A549 (cell line): Measurements from ENCODE around the gene REC8. TPM values are rescaled to one million over a fixed set of nuclear protein-coding genes. Genes with fewer than 3 reads are reported as not detected.

Source experiments
- ATAC-seq, 2 experiments: fragments of 200-7000 bp in 1 of 2; fragments of >200 bp in 1 of 2; cut with Nextera tagmentation in 1 of 2; cut with Tn5 transposase in 1 of 2; 3 replicates each; pipeline versions ENCODE4 v1.8.0 to v1.9.1; 2018 to 2020; ENCODE audit warnings: mild to moderate bottlenecking in 1 of 2, moderate library complexity in 1 of 2
- CTCF ChIA-PET: fragments of 300-600 bp; sonication (Branson Sonifier 250); formaldehyde crosslinking; extraction: SDS; loops from one replicate; lab custom pipeline; 2021; ENCODE audit warnings: antibody characterized with exemption, inconsistent platforms; lab: Yijun Ruan, JAX
- POLR2A ChIA-PET: fragments of 350-600 bp; formaldehyde crosslinking; extraction: SDS; loops from one replicate; lab custom pipeline; 2021; ENCODE audit warnings: antibody characterized with exemption, inconsistent platforms; lab: Yijun Ruan, JAX
- DNase-seq, 2 experiments: peaks; one replicate each; pipeline versions ENCODE4 v3.0.0 to v3.0.0-alpha.2; 2011 to 2016; ENCODE audit warnings: low read depth in 1 of 2, low spot score in 1 of 2
- FAIRE-seq: peaks from 2 replicates; lab custom pipeline; 2011; peaks lifted over from hg19 to GRCh38; lab: Jason Lieb, UNC
- H3K27ac ChIP-seq, 2 experiments: fragments of >200 bp; sonication (Bioruptor Twin); formaldehyde crosslinking; 3 replicates each; pipeline ENCODE4 v1.5.1; 2016 to 2017
- H3K4me1 ChIP-seq: fragments of >200 bp; sonication (Bioruptor Twin); formaldehyde crosslinking; 3 replicates; pipeline ENCODE4 v1.6.1; 2016
- H3K4me2 ChIP-seq: fragments of >200 bp; sonication (Bioruptor Twin); formaldehyde crosslinking; 3 replicates; pipeline ENCODE4 v1.6.1; 2016
- H3K4me3 ChIP-seq: fragments of >200 bp; sonication (Bioruptor Twin); formaldehyde crosslinking; 3 replicates; pipeline ENCODE4 v1.5.1; 2016
- H3K9me3 ChIP-seq: fragments of >200 bp; sonication (Bioruptor Twin); formaldehyde crosslinking; 3 replicates; pipeline ENCODE4 v1.6.1; 2016
- CBX8 ChIP-seq: fragments of 200-600 bp; sonication (generic); IDR thresholded peaks from 2 replicates; pipeline ENCODE4 v1.6.1; 2016
- CHD4 ChIP-seq: fragments of 200-600 bp; sonication (generic); IDR thresholded peaks from 2 replicates; pipeline ENCODE4 v1.6.1; 2016; ENCODE audit warnings: antibody characterized with exemption, mild to moderate bottlenecking, borderline replicate concordance
- EP300 ChIP-seq, 2 experiments: fragments of >200 bp; sonication (Bioruptor Twin); formaldehyde crosslinking; IDR thresholded peaks; 2 replicates in 1 of 2; 3 replicates in 1 of 2; pipeline ENCODE4 v1.6.1; 2016 to 2017
- ESRRA ChIP-seq: fragments of 150-350 bp; IDR thresholded peaks from 2 replicates; pipeline ENCODE4 v1.6.1; 2014; ENCODE audit warnings: mild to moderate bottlenecking, low read length, borderline replicate concordance
- FOSB ChIP-seq: fragments of 250-450 bp; sonication (Bioruptor Pico); IDR thresholded peaks from 2 replicates; pipeline ENCODE4 v1.5.0; 2020; ENCODE audit warnings: mild to moderate bottlenecking, moderate library complexity
- FOXS1 ChIP-seq: fragments of 250-450 bp; sonication (Bioruptor Pico); IDR thresholded peaks from 2 replicates; pipeline ENCODE4 v1.5.0; 2020; ENCODE audit warnings: mild to moderate bottlenecking, moderate library complexity
- HOXA7 ChIP-seq: fragments of 250-450 bp; sonication (Bioruptor Pico); IDR thresholded peaks from 2 replicates; pipeline ENCODE4 v1.5.0; 2020; ENCODE audit warnings: mild to moderate bottlenecking, moderate library complexity
- HOXB5 ChIP-seq: fragments of 250-450 bp; sonication (Bioruptor Pico); IDR thresholded peaks from 2 replicates; pipeline ENCODE4 v1.5.0; 2020; ENCODE audit warnings: mild to moderate bottlenecking, moderate library complexity
- JUN ChIP-seq, 2 experiments: fragments of >200 bp; sonication (Bioruptor Twin); formaldehyde crosslinking; IDR thresholded peaks; 2 replicates in 1 of 2; 3 replicates in 1 of 2; pipeline ENCODE4 v1.6.1; 2016 to 2017
- MAZ ChIP-seq: fragments of 150-350 bp; IDR thresholded peaks from 2 replicates; pipeline ENCODE4 v1.6.1; 2014; ENCODE audit warnings: antibody characterized with exemption, low read depth, low read length, borderline replicate concordance
- NR3C1 ChIP-seq: fragments of >200 bp; sonication (Bioruptor Twin); formaldehyde crosslinking; IDR thresholded peaks from 3 replicates; pipeline ENCODE4 v1.6.1; 2017
- POLR2AphosphoS2 ChIP-seq: conservative IDR thresholded peaks from 2 replicates; pipeline ENCODE4 v1.6.1; 2012; ENCODE audit warnings: low read length, improper control_type of control experiment, inconsistent platforms
- RARB ChIP-seq: fragments of 250-450 bp; sonication (Bioruptor Pico); IDR thresholded peaks from 2 replicates; pipeline ENCODE4 v1.8.0; 2021; ENCODE audit warnings: mild to moderate bottlenecking, moderate library complexity
- RCOR1 ChIP-seq: fragments of 150-350 bp; IDR thresholded peaks from 2 replicates; pipeline ENCODE4 v1.6.1; 2014; ENCODE audit warnings: antibody characterized with exemption, low read length, low read depth
- RFX5 ChIP-seq: fragments of 450-650 bp; IDR thresholded peaks from 2 replicates; pipeline ENCODE4 v1.7.1; 2014; ENCODE audit warnings: antibody characterized with exemption, mild to moderate bottlenecking, moderate library complexity
- SMC3 ChIP-seq: fragments of >200 bp; sonication (Bioruptor Twin); formaldehyde crosslinking; IDR thresholded peaks from 3 replicates; pipeline ENCODE4 v1.6.1; 2018; ENCODE audit warnings: inconsistent platforms
- TFCP2L1 ChIP-seq: fragments of 250-450 bp; sonication (Bioruptor Pico); IDR thresholded peaks from 2 replicates; pipeline ENCODE4 v1.5.0; 2021; ENCODE audit warnings: mild to moderate bottlenecking
- ZFP36 ChIP-seq: fragments of 450-650 bp; IDR thresholded peaks from 2 replicates; pipeline ENCODE4 v1.6.1; 2014; ENCODE audit warnings: borderline replicate concordance; ENCODE audit not compliant: partially characterized antibody
- ZNF302 ChIP-seq: fragments of 250-450 bp; sonication (Bioruptor Pico); IDR thresholded peaks from 2 replicates; pipeline ENCODE4 v1.9.0; 2021; ENCODE audit warnings: inconsistent platforms, mild to moderate bottlenecking, moderate library complexity
- ZSCAN20 ChIP-seq: fragments of 250-450 bp; sonication (Bioruptor Pico); IDR thresholded peaks from 2 replicates; pipeline ENCODE4 v1.8.0; 2022; ENCODE audit warnings: mild to moderate bottlenecking, moderate library complexity
- WGBS: methylation state at CpG from one replicate; pipeline ENCODE4 v1.1.6; 2017; ENCODE audit errors: missing lambda C conversion rate; 5-methylcytosine and 5-hydroxymethylcytosine counted together
- polyA plus RNA-seq, 4 experiments: library from polyadenylated mRNA; depleted of rRNA in 3 of 4; stranded (reverse); fragments of >200 nt; fragmentation: RNase III in 1 of 4; extraction: RNeasy Plus Mini Kit Qiagen cat#74134 plus additional on column Dnase treatment in 1 of 4; gene quantifications; 2 replicates in 3 of 4; 3 replicates in 1 of 4; pipeline ENCODE4 v1.2.3, GENCODE V29; 2011 to 2017
- TF ChIP-seq, protein P1 (sequence below): IDR thresholded peaks from 2 replicates; pipeline ENCODE4 v1.6.1; 2012; ENCODE audit warnings: low read depth, borderline replicate concordance
- TF ChIP-seq, protein P2 (sequence below): fragments of 250-450 bp; sonication (Bioruptor Pico); IDR thresholded peaks from 2 replicates; pipeline ENCODE4 v1.5.0; 2020; ENCODE audit warnings: low read depth, mild to moderate bottlenecking, moderate library complexity
- TF ChIP-seq, protein P3 (sequence below): fragments of 200-600 bp; sonication (generic); IDR thresholded peaks from 2 replicates; pipeline ENCODE4 v1.6.1; 2016; ENCODE audit warnings: antibody characterized with exemption, mild to moderate bottlenecking, moderate library complexity

REC8 gene
- polyA plus RNA-seq, 2 of the 4 experiments (the other 2 are of a cell fraction), result 1.9 to 4.2 TPM

DNA sequence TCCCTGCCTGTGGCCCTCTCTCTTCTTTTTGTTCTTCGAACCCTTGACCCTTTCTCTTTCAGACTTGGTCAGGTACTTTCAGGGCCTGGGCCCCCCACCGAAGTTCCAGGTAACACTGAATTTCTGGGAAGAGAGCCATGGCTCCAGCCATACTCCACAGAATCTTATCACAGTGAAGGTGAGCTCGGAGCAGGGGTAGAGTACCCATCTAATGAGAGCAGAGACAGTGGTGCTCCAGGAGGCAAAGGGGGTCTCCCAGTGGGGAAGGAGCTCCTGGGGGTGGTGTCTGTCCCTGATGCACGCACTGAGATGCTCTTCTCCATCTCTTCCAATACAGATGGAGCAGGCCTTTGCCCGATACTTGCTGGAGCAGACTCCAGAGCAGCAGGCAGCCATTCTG is 6.1 kb upstream of the REC8 start:
- no peak for FAIRE-seq
- no peak for ATAC-seq
- no peaks in the 10 kb centered on the region for H3K9me3 ChIP-seq
- H3K4me2 ChIP-seq, result no peak overlapping the region
- H3K27ac ChIP-seq, result no peak overlapping the region
- TF ChIP-seq ZFP36 (no peak), HOXA7 (CRISPR knock-in tag) (no peak), CBX8 (no peak), RFX5 (no peak), ZSCAN20 (no peak), TFCP2L1 (CRISPR knock-in tag) (no peak), CHD4 (no peak), SMC3 (no peak), POLR2AphosphoS2 (no peak)
- TF ChIP-seq, protein P1, sequence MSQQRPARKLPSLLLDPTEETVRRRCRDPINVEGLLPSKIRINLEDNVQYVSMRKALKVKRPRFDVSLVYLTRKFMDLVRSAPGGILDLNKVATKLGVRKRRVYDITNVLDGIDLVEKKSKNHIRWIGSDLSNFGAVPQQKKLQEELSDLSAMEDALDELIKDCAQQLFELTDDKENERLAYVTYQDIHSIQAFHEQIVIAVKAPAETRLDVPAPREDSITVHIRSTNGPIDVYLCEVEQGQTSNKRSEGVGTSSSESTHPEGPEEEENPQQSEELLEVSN, result no peak
- TF ChIP-seq, protein P2, sequence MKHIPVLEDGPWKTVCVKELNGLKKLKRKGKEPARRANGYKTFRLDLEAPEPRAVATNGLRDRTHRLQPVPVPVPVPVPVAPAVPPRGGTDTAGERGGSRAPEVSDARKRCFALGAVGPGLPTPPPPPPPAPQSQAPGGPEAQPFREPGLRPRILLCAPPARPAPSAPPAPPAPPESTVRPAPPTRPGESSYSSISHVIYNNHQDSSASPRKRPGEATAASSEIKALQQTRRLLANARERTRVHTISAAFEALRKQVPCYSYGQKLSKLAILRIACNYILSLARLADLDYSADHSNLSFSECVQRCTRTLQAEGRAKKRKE (CRISPR knock-in tag), result no peak
- H3K4me3 ChIP-seq, result no peak overlapping the region
- ChIA-PET CTCF (interaction anchor here (0.8 to 7.0 kb wide), 3 partner anchors 19 to 56 kb away, joined by 3 to 168 read pairs (median 6); partner anchors contain the start of genes EMC9, MDP1, PSME2 and RNF31), POLR2A (no interaction called here)
- no peak for DNase-seq
- WGBS, result 88% methylated on average over 5 of the region's 5 CpGs
- H3K4me1 ChIP-seq, result peaks cover 14% of the 10 kb centered on the region

DNA sequence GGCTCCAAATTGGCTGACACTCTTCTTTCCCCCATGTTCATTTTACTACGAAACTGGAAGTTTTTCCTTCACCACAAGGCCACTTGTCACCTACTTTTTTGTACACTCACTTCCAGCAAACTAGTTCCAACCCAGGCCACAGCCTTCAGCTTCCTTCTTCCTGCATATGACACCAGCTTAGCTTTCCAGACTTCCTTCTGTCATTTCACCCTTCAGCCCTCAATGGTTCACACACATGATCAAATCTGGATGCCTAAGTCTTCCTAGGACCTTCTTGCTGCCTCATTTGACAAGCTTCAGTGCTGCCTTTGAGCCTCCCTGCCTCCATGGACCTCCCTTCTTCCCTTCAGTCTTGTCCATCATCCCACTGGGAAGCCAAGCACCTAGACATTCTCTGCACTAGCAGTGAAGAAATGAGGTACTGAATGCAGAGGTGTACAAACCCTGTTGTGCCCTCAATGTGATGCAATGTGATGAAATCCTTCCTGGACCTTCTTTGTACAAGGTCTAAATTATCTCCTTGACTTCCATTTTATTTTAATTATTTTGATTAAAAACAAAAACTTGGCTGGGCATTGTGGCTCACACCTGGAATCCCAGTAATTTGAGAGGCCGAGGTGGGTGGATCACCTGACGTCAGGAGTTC is 4.3 kb upstream of the REC8 start:
- no peak for TF ChIP-seq HOXA7 (CRISPR knock-in tag)
- no peak for TF ChIP-seq RARB (CRISPR knock-in tag)
- no peak for TF ChIP-seq POLR2AphosphoS2
- TF ChIP-seq MAZ, result no peak
- TF ChIP-seq, protein P3, sequence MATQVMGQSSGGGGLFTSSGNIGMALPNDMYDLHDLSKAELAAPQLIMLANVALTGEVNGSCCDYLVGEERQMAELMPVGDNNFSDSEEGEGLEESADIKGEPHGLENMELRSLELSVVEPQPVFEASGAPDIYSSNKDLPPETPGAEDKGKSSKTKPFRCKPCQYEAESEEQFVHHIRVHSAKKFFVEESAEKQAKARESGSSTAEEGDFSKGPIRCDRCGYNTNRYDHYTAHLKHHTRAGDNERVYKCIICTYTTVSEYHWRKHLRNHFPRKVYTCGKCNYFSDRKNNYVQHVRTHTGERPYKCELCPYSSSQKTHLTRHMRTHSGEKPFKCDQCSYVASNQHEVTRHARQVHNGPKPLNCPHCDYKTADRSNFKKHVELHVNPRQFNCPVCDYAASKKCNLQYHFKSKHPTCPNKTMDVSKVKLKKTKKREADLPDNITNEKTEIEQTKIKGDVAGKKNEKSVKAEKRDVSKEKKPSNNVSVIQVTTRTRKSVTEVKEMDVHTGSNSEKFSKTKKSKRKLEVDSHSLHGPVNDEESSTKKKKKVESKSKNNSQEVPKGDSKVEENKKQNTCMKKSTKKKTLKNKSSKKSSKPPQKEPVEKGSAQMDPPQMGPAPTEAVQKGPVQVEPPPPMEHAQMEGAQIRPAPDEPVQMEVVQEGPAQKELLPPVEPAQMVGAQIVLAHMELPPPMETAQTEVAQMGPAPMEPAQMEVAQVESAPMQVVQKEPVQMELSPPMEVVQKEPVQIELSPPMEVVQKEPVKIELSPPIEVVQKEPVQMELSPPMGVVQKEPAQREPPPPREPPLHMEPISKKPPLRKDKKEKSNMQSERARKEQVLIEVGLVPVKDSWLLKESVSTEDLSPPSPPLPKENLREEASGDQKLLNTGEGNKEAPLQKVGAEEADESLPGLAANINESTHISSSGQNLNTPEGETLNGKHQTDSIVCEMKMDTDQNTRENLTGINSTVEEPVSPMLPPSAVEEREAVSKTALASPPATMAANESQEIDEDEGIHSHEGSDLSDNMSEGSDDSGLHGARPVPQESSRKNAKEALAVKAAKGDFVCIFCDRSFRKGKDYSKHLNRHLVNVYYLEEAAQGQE, result no peak
- no peak for TF ChIP-seq RFX5
- Histone ChIP-seq H3K9me3 (no peaks in the 10 kb centered on the region), H3K4me1 (no peaks in the 10 kb centered on the region), H3K4me3 (no peak overlapping the region), H3K4me2 (no peak overlapping the region), H3K27ac (peak overlapping the region in 1 of 2 experiments; percentile 53; a peak in 1 of 6 replicates)
- no peak for DNase-seq
- ATAC-seq, result no peak
- CTCF ChIA-PET, result interaction anchor here (0.6 to 0.8 kb wide), 2 partner anchors 13 to 32 kb away, joined by 3 to 6 read pairs; no protein-coding TSS in a partner anchor
- no peak for FAIRE-seq
- POLR2A ChIA-PET, result no interaction called here
- 93% methylated on average over 3 of the region's 3 CpGs for WGBS

DNA sequence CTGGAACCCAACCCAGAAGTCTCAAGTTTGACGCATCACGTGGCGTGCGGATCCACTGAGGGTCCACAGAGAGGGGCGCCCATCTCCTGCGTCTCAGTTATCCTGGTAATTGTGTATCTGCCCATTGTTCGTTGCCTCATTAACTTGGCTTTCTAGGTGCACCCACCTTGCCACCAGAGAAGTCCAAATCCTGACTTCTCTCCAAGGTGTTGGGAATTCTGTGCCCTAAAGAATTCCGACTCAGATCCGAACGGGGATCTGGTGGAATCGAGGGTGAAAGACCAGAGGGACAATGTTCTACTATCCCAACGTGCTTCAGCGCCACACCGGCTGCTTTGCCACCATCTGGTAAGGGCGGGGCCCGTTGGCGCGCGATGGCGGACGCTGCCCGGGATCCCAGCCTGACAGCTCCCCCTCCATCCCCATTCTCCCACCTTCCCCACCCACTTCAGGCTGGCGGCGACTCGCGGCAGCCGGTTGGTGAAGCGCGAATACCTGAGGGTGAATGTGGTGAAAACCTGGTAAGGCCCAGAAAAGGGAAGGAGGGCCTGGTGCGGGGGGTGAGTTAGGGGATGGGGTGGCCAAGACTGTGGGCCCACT is 481 bp downstream of the REC8 start:
- FAIRE-seq, result no peak

More for the DNA sequence above, 481 bp downstream of the REC8 start:
- H3K4me1 ChIP-seq, result no peaks in the 10 kb centered on the region
- ChIA-PET CTCF (interaction anchor here (1.0 to 3.6 kb wide), 4 partner anchors 8 to 13 kb away, joined by 3 to 14 read pairs (median 8); partner anchors contain the start of gene IRF9), POLR2A (interaction anchor here (1.6 kb wide), 1 partner anchor 11 kb away, joined by 4 read pairs; the partner anchor contains the start of gene IRF9)
- H3K9me3 ChIP-seq, result no peaks in the 10 kb centered on the region
- 93% methylated on average over 30 of the region's 30 CpGs for WGBS
- H3K4me3 ChIP-seq, result no peak overlapping the region
- H3K4me2 ChIP-seq, result no peak overlapping the region
- no peak; a peak in 1 of 6 replicates for ATAC-seq
- H3K27ac ChIP-seq, result no peak overlapping the region
- TF ChIP-seq FOXS1 (CRISPR knock-in tag), result no peak
- no peak for TF ChIP-seq NR3C1
- TF ChIP-seq JUN (IDR thresholded peaks at IDR 0.05), result no peak
- TF ChIP-seq ESRRA, result no peak
- TF ChIP-seq RCOR1, result no peak
- TF ChIP-seq ZNF302 (CRISPR knock-in tag), result no peak
- TF ChIP-seq HOXB5 (CRISPR knock-in tag), result no peak
- no peak for TF ChIP-seq EP300 (IDR thresholded peaks at IDR 0.05)
- TF ChIP-seq CHD4, result no peak
- TF ChIP-seq FOSB (CRISPR knock-in tag), result no peak
- DNase-seq, result no peak
